Subcutaneous adipose tissue (tissue), 4 donors: Measurements from ENCODE around the gene LRRC4C. TPM values are rescaled to one million over a fixed set of nuclear protein-coding genes. Genes with fewer than 3 reads are reported as not detected.

ENCODE experiments used
- CTCF ChIP-seq: fragments of 450-650 bp; IDR thresholded peaks from one replicate; pipeline ENCODE4 v1.5.1; 2016; ENCODE audit warnings: low read depth, mild to moderate bottlenecking, control low read depth, antibody characterized with exemption, moderate library complexity
- total RNA-seq, 4 donors: library from RNA; depleted of rRNA; stranded (reverse); fragments of >200 nt; gene quantifications; one replicate each; pipeline ENCODE4 v1.1.0, GENCODE V29; 2016

The LRRC4C gene
- total RNA-seq, 4 donors from 2014 or later, result 0.16 to 1.3 (median 1.0) TPM; not detected in 1

GRCh38 chr11:40841231-40841630, 618.2 kb downstream of the LRRC4C start:
- no peak for TF ChIP-seq CTCF

- TF ChIP-seq CTCF, result no peak
These were observed 621.2 kb downstream of the LRRC4C start for GRCh38 chr11:40838181-40838683.

GRCh38 chr11:40827116-40827515, 632.3 kb downstream of the LRRC4C start:
- TF ChIP-seq CTCF, result no peak

- TF ChIP-seq CTCF, result no peak
These were observed 632.9 kb downstream of the LRRC4C start for GRCh38 chr11:40826601-40827000.

GRCh38 chr11:40825201-40825834, 634.1 kb downstream of the LRRC4C start:
- no peak for TF ChIP-seq CTCF

GRCh38 chr11:40819230-40819629, 640.2 kb downstream of the LRRC4C start:
- TF ChIP-seq CTCF, result no peak

GRCh38 chr11:40816976-40817375, 642.5 kb downstream of the LRRC4C start:
- no peak for TF ChIP-seq CTCF
